K562 (cell line): Measurements from ENCODE around the gene DHRS11.

ENCODE experiments used
- TF ChIP-seq, protein P1 (sequence below): fragments of 450-650 bp; IDR thresholded peaks from one replicate; pipeline ENCODE4 v1.6.1; 2018; ENCODE audit warnings: mild to moderate bottlenecking, moderate library complexity; ENCODE audit not compliant: partially characterized antibody
- TF ChIP-seq, protein P2 (sequence below): fragments of 450-650 bp; formaldehyde crosslinking; IDR thresholded peaks from 2 replicates; pipeline ENCODE4 v1.4.0; 2022; ENCODE audit warnings: missing genetic modification characterization

DNA sequence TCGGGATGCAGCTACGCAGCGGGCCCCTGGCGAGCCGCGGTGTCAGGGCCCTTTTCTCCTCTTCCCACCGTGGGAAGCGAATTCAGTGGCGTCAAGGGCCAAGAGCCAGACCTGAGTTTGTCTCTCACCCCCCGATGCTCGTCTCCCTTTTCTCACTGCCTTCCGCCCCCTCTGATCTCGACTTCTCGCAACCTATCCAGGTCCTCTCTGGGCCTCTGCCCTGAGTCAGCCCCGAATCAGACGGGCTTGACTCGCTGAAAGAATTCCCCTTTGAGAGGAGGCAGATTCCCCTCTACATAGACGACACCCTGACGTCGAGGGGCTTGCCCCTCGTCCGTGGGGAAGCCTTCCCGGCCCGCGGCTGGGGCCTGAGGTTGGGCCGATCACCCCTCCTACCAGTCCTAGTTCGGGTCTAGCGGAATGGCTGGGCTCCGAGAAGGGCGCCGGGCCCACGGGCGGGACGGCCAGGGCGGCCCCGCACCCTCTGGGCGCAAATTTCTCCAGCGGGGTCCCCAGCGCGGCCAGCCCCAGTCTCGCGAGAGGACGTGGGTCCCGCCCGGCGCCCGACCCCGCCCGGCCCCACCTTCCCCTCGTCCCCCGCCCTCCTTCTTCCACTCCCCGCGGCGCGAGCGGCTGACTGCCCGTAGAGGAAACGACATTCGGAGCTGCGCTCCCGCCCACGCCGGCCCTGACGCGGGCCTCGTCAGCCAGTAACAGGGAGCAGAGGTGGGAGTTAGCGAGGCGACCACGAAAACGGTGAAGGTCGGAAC is 47.2 kb upstream of the DHRS11 start, which contains the start of gene GGNBP2:
- TF ChIP-seq, protein P1, sequence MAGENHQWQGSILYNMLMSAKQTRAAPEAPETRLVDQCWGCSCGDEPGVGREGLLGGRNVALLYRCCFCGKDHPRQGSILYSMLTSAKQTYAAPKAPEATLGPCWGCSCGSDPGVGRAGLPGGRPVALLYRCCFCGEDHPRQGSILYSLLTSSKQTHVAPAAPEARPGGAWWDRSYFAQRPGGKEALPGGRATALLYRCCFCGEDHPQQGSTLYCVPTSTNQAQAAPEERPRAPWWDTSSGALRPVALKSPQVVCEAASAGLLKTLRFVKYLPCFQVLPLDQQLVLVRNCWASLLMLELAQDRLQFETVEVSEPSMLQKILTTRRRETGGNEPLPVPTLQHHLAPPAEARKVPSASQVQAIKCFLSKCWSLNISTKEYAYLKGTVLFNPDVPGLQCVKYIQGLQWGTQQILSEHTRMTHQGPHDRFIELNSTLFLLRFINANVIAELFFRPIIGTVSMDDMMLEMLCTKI, result no peak
- TF ChIP-seq, protein P2, sequence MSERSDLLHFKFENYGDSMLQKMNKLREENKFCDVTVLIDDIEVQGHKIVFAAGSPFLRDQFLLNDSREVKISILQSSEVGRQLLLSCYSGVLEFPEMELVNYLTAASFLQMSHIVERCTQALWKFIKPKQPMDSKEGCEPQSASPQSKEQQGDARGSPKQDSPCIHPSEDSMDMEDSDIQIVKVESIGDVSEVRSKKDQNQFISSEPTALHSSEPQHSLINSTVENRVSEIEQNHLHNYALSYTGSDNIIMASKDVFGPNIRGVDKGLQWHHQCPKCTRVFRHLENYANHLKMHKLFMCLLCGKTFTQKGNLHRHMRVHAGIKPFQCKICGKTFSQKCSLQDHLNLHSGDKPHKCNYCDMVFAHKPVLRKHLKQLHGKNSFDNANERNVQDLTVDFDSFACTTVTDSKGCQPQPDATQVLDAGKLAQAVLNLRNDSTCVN (CRISPR knock-in tag), result no peak
